SU-DHL-6 (cell line): Measurements from ENCODE around the gene CLDN7.

Experiments
- EZH2phosphoT487 ChIP-seq: fragments of 200-600 bp; sonication (generic), shearing (Covaris generic); conservative IDR thresholded peaks from 2 replicates; pipeline ENCODE4 v1.6.1; 2018; ENCODE audit warnings: mild to moderate bottlenecking, antibody characterized with exemption, low read length, moderate library complexity, mixed read lengths
- TF ChIP-seq, protein P1 (sequence below): fragments of 200-600 bp; sonication (generic); IDR thresholded peaks from one replicate; pipeline ENCODE4 v1.5.1; 2017; ENCODE audit warnings: antibody characterized with exemption, mild to moderate bottlenecking, low read length, moderate library complexity; ENCODE audit not compliant: insufficient read depth, poor library complexity, severe bottlenecking

DNA sequence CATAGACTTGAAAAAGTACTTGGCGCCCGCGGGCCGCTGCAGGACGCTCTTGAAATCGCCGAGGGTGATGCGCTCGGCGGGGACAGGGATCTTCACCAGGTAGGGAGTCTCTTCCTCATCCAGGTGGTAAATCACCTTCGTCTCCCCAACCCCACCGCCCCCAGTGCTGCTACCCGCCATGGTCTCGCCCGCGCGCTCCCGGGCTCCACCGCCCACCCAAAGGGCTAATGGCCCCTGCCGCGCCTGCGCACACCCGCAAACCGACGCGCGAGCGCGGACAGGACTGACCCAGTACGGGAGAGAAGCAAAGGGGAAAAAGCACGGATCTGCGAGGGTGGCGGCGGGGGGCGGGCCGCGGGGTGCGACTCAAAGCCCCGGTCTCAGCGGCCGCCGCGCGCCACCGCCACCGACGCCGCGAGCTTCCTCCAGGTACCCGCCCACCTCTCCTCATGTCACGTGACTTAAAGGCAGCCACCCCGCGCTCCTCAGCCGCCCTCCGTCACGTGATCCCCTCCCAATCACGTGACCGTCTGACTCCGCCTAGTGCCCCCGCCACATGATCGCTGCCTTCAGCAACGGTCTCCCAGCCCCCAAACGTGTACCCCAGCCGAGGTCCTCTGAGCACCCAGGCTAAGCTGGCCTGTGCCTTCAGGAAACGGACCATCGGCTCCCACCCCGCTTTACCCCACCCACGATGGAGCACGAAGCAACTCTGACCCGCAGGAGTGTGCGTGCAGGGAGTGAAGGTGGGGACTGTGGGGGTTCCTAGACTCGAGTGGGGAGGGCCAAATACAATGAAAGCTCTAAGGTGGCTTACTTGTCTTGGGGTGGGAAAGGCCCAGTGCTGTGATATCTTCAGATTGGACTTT lies 28.0 kb downstream of the CLDN7 start, which contains the start of gene DVL2:
- TF ChIP-seq, protein P1, sequence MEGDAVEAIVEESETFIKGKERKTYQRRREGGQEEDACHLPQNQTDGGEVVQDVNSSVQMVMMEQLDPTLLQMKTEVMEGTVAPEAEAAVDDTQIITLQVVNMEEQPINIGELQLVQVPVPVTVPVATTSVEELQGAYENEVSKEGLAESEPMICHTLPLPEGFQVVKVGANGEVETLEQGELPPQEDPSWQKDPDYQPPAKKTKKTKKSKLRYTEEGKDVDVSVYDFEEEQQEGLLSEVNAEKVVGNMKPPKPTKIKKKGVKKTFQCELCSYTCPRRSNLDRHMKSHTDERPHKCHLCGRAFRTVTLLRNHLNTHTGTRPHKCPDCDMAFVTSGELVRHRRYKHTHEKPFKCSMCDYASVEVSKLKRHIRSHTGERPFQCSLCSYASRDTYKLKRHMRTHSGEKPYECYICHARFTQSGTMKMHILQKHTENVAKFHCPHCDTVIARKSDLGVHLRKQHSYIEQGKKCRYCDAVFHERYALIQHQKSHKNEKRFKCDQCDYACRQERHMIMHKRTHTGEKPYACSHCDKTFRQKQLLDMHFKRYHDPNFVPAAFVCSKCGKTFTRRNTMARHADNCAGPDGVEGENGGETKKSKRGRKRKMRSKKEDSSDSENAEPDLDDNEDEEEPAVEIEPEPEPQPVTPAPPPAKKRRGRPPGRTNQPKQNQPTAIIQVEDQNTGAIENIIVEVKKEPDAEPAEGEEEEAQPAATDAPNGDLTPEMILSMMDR: no peak
- TF ChIP-seq EZH2phosphoT487: no peak
